ENCODE data around the gene GALNT17.

- TF ChIP-seq, protein P1, sequence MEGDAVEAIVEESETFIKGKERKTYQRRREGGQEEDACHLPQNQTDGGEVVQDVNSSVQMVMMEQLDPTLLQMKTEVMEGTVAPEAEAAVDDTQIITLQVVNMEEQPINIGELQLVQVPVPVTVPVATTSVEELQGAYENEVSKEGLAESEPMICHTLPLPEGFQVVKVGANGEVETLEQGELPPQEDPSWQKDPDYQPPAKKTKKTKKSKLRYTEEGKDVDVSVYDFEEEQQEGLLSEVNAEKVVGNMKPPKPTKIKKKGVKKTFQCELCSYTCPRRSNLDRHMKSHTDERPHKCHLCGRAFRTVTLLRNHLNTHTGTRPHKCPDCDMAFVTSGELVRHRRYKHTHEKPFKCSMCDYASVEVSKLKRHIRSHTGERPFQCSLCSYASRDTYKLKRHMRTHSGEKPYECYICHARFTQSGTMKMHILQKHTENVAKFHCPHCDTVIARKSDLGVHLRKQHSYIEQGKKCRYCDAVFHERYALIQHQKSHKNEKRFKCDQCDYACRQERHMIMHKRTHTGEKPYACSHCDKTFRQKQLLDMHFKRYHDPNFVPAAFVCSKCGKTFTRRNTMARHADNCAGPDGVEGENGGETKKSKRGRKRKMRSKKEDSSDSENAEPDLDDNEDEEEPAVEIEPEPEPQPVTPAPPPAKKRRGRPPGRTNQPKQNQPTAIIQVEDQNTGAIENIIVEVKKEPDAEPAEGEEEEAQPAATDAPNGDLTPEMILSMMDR (IDR thresholded peaks at IDR 0.05) = no peak
- TF ChIP-seq POLR2A (IDR thresholded peaks at IDR 0.05) = no peak
- no peak for TF ChIP-seq POLR2AphosphoS5 (IDR thresholded peaks at IDR 0.05)
These were observed 169.2 kb downstream of the GALNT17 start for GRCh38 chr7:71301167-71301566.

All from breast epithelium (tissue), 3 donors.